Measurements from ENCODE around the gene NBEAL1.
"Not testable (repeated sequence)": the region's sequence is repeated elsewhere in the genome, so short reads cannot be mapped to it uniquely, and the experiment has no call there.

Gene NBEAL1

GRCh38 chr2:203190547-203190946 lies 175.9 kb downstream of the NBEAL1 start:
- DNase-seq; intact Hi-C loops (cut with DNase I): not testable (repeated sequence)

- intact Hi-C loops (cut with DNase I); DNase-seq: not testable (repeated sequence)
These were observed 176.4 kb downstream of the NBEAL1 start for GRCh38 chr2:203191026-203191425.

GRCh38 chr2:203191961-203192360 lies 177.3 kb downstream of the NBEAL1 start:
- intact Hi-C loops (cut with DNase I): no loop called here
- DNase-seq: no peak

- DNase-seq: no peak
These were observed 180.8 kb downstream of the NBEAL1 start for GRCh38 chr2:203195331-203196036.

GRCh38 chr2:203200866-203201265 lies 186.2 kb downstream of the NBEAL1 start:
- no peak for DNase-seq

More at GRCh38 chr2:203195331-203196036, 180.8 kb downstream of the NBEAL1 start:
- intact Hi-C loops (cut with DNase I): no loop called here

GRCh38 chr2:203201426-203201825 lies 186.8 kb downstream of the NBEAL1 start:
- no peak for DNase-seq
- intact Hi-C loops (cut with DNase I): no loop called here

More at GRCh38 chr2:203200866-203201265, 186.2 kb downstream of the NBEAL1 start:
- intact Hi-C loops (cut with DNase I): no loop called here

GRCh38 chr2:203209538-203209937 lies 194.9 kb downstream of the NBEAL1 start:
- intact Hi-C loops (cut with DNase I): no loop called here
- no peak for DNase-seq

- intact Hi-C loops (cut with DNase I): no loop called here
- DNase-seq: peak in 3 of 42 donors; percentile 6 to 24 (median 16)
These were observed 210.9 kb downstream of the NBEAL1 start for GRCh38 chr2:203225423-203226039.

- DNase-seq: not testable (repeated sequence)
- intact Hi-C loops (cut with DNase I): loop anchor here (10.0 kb wide), 2 partner anchors 215 to 225 kb away; partner anchors contain the start of gene NBEAL1
These were observed 215.0 kb downstream of the NBEAL1 start for GRCh38 chr2:203229674-203230073.

- peak in 10 of 42 donors; percentile 10 to 54 (median 21) for DNase-seq
- intact Hi-C loops (cut with DNase I): loop anchor here (5.0 to 10.0 kb wide), 3 partner anchors 90 to 223 kb away; partner anchors contain the start of genes ABI2 and NBEAL1
These were observed 222.9 kb downstream of the NBEAL1 start for GRCh38 chr2:203237346-203238238.

GRCh38 chr2:203238292-203238703 lies 223.6 kb downstream of the NBEAL1 start:
- peak in 2 of 42 donors; percentile 27 to 38 for DNase-seq
- intact Hi-C loops (cut with DNase I): loop anchor here (5.0 to 10.0 kb wide), 3 partner anchors 89 to 223 kb away; partner anchors contain the start of genes ABI2 and NBEAL1

GRCh38 chr2:203238704-203239526 lies 224.2 kb downstream of the NBEAL1 start, which contains the start of gene CYP20A1:
TSS of gene CYP20A1 (plus strand) at chr2:203239018. CDS start at chr2:203239063, 45 bp downstream.
- intact Hi-C loops (cut with DNase I): loop anchor here (5.0 to 10.0 kb wide), 3 partner anchors 88 to 224 kb away; partner anchors contain the start of genes ABI2 and NBEAL1
- peak; percentile 86 to 97 (median 95) for DNase-seq

- intact Hi-C loops (cut with DNase I): no loop called here
- DNase-seq: no peak
These were observed 225.8 kb downstream of the NBEAL1 start for GRCh38 chr2:203240491-203240890.

GRCh38 chr2:203242518-203242917 lies 227.8 kb downstream of the NBEAL1 start:
- intact Hi-C loops (cut with DNase I): no loop called here
- DNase-seq: no peak

- DNase-seq: no peak
- intact Hi-C loops (cut with DNase I): no loop called here
These were observed 232.0 kb downstream of the NBEAL1 start for GRCh38 chr2:203246646-203247045.

- intact Hi-C loops (cut with DNase I): no loop called here
- no peak for DNase-seq
These were observed 238.1 kb downstream of the NBEAL1 start for GRCh38 chr2:203252818-203253217.

- DNase-seq; intact Hi-C loops (cut with DNase I): not testable (repeated sequence)
These were observed 238.9 kb downstream of the NBEAL1 start for GRCh38 chr2:203253422-203254095.

Data from head of caudate nucleus (tissue), 42 donors.